HEK293 (cell line): ENCODE results near the gene RFK.

Experiments
- ZNF426 ChIP-seq: fragments of 450-650 bp; formaldehyde crosslinking; IDR thresholded peaks from 2 replicates; pipeline ENCODE4 v1.5.1; 2017; ENCODE audit warnings: missing biosample characterization, missing genetic modification characterization, mild to moderate bottlenecking, inconsistent platforms, moderate library complexity
- ZNF555 ChIP-seq: fragments of 450-650 bp; formaldehyde crosslinking; conservative IDR thresholded peaks from 2 replicates; pipeline ENCODE4 v1.5.1; 2017; ENCODE audit warnings: missing biosample characterization, mild to moderate bottlenecking, missing genetic modification characterization, inconsistent platforms
- ZNF585B ChIP-seq: fragments of 450-650 bp; formaldehyde crosslinking; IDR thresholded peaks from 2 replicates; pipeline ENCODE4 v1.5.1; 2016; ENCODE audit warnings: missing biosample characterization, missing genetic modification characterization
- ZNF629 ChIP-seq: fragments of 450-650 bp; formaldehyde crosslinking; IDR thresholded peaks from 2 replicates; pipeline ENCODE4 v1.5.1; 2017; ENCODE audit warnings: missing biosample characterization, missing genetic modification characterization
- TF ChIP-seq, protein P1 (sequence below): fragments of 450-650 bp; formaldehyde crosslinking; IDR thresholded peaks from 2 replicates; pipeline ENCODE4 v1.5.1; 2016; ENCODE audit warnings: missing biosample characterization, missing genetic modification characterization

GRCh38 chr9:76396144-76396543 lies 1.9 kb upstream of the RFK start:
- no peak for TF ChIP-seq ZNF629 (tag by site-specific recombination)
- no peak for TF ChIP-seq ZNF585B
- TF ChIP-seq ZNF426 = no peak
- no peak for TF ChIP-seq ZNF555 (tag by site-specific recombination)
- TF ChIP-seq, protein P1, sequence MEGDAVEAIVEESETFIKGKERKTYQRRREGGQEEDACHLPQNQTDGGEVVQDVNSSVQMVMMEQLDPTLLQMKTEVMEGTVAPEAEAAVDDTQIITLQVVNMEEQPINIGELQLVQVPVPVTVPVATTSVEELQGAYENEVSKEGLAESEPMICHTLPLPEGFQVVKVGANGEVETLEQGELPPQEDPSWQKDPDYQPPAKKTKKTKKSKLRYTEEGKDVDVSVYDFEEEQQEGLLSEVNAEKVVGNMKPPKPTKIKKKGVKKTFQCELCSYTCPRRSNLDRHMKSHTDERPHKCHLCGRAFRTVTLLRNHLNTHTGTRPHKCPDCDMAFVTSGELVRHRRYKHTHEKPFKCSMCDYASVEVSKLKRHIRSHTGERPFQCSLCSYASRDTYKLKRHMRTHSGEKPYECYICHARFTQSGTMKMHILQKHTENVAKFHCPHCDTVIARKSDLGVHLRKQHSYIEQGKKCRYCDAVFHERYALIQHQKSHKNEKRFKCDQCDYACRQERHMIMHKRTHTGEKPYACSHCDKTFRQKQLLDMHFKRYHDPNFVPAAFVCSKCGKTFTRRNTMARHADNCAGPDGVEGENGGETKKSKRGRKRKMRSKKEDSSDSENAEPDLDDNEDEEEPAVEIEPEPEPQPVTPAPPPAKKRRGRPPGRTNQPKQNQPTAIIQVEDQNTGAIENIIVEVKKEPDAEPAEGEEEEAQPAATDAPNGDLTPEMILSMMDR (tag by site-specific recombination) = no peak
